K562 (cell line): ENCODE data around the gene CSNK1A1. TPM values are rescaled to one million over a fixed set of nuclear protein-coding genes. Genes with fewer than 3 reads are reported as not detected.

Experiments
- HCFC1 ChIP-seq: IDR thresholded peaks from 2 replicates; pipeline ENCODE4 v1.6.1; 2012; ENCODE audit warnings: low read depth, low read length, improper control_type of control experiment
- PPARD ChIP-seq: fragments of 250-450 bp; sonication (Bioruptor Pico); IDR thresholded peaks from 2 replicates; pipeline ENCODE4 v1.8.0; 2022; ENCODE audit warnings: inconsistent platforms, mild to moderate bottlenecking, moderate library complexity
- ZFPM2 ChIP-seq: fragments of 250-450 bp; sonication (Bioruptor Pico); IDR thresholded peaks from 2 replicates; pipeline ENCODE4 v1.5.1; 2022; ENCODE audit warnings: mild to moderate bottlenecking
- ZNF232 ChIP-seq: sonication (generic); formaldehyde crosslinking; IDR thresholded peaks from 2 replicates; pipeline ENCODE4 v1.8.0; 2022; ENCODE audit warnings: mild to moderate bottlenecking, missing genetic modification reagents
- polyA plus RNA-seq, 8 experiments: library from polyadenylated mRNA; depleted of rRNA in 4 of 8; stranded (reverse) in 5 of 8; unstranded in 3 of 8; fragments of >200 nt; fragmentation: Nextera tagmentation in 2 of 8; fragmentation: Illumina TruSeq in 1 of 8; extraction: Ambion mirVana in 2 of 8; extraction: Trizol in 1 of 8; gene quantifications; 2 replicates each; pipeline versions ENCODE4 v1.2.1 to v1.2.3, GENCODE V29; 2011 to 2014; ENCODE audit warnings: inconsistent platforms in 1 of 8, missing spikeins in 1 of 8
- total RNA-seq, 7 experiments: library from RNA; depleted of rRNA in 6 of 7; stranded (reverse); fragments of >200 nt in 6 of 7; fragmentation: Illumina TruSeq in 2 of 7; extraction: Trizol in 2 of 7; gene quantifications; 2 replicates each; pipeline versions ENCODE4 v1.2.1 to v1.2.3, GENCODE V29; 2011 to 2021; ENCODE audit warnings: low replicate concordance in 1 of 7
- TF ChIP-seq, protein P1 (sequence below): fragments of 450-650 bp; IDR thresholded peaks from 2 replicates; pipeline ENCODE4 v1.6.1; 2016; ENCODE audit warnings: borderline replicate concordance
- TF ChIP-seq, protein P2 (sequence below), 2 experiments: fragments of 450-650 bp; conservative IDR thresholded peaks; 2 replicates each; pipeline ENCODE4 v1.6.1; 2017; ENCODE audit warnings: mild to moderate bottlenecking in 2 of 2, moderate library complexity in 2 of 2
- TF ChIP-seq, protein P3 (sequence below): sonication (generic); formaldehyde crosslinking; IDR thresholded peaks from 2 replicates; pipeline ENCODE4 v1.4.0; 2020; ENCODE audit warnings: mild to moderate bottlenecking, missing genetic modification reagents
- TF ChIP-seq, protein P4 (sequence below), 2 experiments: fragments of 450-650 bp in 1 of 2; sonication (generic) in 1 of 2; formaldehyde crosslinking in 1 of 2; IDR thresholded peaks; 2 replicates each; pipeline versions ENCODE4 v1.7.1 to v1.9.0; 2016 to 2022; ENCODE audit warnings: inconsistent platforms in 1 of 2, mild to moderate bottlenecking in 1 of 2, missing genetic modification reagents in 1 of 2

CSNK1A1 gene
- total and polyA plus RNA-seq, 9 of the 15 experiments (the other 6 are each of a cell fraction or from before 2014, with no cell fraction given) = 49.1 to 196 (median 154) TPM

DNA sequence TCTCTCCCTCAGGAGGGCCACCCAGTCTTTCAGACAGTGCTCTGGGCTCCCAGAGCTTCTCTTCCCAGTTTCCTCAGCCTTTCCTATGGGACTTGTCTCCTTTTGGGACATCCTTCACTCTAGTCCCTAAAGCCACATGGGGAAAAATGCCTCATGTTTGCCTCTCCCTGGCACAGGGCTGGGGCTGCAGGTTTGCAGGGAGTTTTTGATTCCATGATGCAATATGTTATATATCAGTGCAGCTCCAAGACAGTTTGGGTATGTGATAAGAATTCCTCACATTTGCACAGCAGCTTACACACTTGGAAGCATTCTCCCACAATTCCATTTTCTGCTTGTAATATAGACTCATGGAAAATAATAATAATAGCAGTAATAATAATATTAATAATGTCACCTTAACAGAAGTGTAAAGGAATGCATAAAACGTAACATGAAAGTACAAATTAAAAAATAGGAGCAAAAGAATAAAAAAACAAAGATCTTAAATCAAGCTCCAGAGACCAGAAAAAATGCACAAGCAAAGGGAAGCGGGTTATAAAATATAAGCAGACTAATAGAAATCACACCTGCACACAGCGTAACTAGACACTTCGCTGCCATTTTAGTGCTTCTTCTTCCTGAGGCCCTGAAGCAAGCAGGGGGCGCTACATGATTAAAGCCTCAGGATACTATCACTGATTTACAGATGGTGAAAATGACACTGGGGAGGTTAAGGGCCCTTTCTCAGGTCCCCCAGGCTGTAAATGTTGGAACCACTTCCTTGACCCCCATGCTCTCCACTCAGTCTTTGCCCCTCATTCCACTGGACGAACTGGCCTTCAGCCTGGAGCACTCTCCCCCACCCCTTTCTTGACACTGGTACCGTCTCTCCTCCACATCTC, 102.2 kb downstream of the CSNK1A1 start (continued):
- TF ChIP-seq, protein P1, sequence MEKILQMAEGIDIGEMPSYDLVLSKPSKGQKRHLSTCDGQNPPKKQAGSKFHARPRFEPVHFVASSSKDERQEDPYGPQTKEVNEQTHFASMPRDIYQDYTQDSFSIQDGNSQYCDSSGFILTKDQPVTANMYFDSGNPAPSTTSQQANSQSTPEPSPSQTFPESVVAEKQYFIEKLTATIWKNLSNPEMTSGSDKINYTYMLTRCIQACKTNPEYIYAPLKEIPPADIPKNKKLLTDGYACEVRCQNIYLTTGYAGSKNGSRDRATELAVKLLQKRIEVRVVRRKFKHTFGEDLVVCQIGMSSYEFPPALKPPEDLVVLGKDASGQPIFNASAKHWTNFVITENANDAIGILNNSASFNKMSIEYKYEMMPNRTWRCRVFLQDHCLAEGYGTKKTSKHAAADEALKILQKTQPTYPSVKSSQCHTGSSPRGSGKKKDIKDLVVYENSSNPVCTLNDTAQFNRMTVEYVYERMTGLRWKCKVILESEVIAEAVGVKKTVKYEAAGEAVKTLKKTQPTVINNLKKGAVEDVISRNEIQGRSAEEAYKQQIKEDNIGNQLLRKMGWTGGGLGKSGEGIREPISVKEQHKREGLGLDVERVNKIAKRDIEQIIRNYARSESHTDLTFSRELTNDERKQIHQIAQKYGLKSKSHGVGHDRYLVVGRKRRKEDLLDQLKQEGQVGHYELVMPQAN = no peak
- no peak for TF ChIP-seq ZNF232 (CRISPR knock-in tag)
- TF ChIP-seq, protein P2, sequence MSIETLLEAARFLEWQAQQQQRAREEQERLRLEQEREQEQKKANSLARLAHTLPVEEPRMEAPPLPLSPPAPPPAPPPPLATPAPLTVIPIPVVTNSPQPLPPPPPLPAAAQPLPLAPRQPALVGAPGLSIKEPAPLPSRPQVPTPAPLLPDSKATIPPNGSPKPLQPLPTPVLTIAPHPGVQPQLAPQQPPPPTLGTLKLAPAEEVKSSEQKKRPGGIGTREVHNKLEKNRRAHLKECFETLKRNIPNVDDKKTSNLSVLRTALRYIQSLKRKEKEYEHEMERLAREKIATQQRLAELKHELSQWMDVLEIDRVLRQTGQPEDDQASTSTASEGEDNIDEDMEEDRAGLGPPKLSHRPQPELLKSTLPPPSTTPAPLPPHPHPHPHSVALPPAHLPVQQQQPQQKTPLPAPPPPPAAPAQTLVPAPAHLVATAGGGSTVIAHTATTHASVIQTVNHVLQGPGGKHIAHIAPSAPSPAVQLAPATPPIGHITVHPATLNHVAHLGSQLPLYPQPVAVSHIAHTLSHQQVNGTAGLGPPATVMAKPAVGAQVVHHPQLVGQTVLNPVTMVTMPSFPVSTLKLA (conservative IDR thresholded peaks at IDR 0.05) = no peak
- TF ChIP-seq, protein P3, sequence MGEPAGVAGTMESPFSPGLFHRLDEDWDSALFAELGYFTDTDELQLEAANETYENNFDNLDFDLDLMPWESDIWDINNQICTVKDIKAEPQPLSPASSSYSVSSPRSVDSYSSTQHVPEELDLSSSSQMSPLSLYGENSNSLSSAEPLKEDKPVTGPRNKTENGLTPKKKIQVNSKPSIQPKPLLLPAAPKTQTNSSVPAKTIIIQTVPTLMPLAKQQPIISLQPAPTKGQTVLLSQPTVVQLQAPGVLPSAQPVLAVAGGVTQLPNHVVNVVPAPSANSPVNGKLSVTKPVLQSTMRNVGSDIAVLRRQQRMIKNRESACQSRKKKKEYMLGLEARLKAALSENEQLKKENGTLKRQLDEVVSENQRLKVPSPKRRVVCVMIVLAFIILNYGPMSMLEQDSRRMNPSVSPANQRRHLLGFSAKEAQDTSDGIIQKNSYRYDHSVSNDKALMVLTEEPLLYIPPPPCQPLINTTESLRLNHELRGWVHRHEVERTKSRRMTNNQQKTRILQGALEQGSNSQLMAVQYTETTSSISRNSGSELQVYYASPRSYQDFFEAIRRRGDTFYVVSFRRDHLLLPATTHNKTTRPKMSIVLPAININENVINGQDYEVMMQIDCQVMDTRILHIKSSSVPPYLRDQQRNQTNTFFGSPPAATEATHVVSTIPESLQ (CRISPR knock-in tag) = no peak
- TF ChIP-seq ZFPM2 (CRISPR knock-in tag) = no peak
- TF ChIP-seq, protein P4, sequence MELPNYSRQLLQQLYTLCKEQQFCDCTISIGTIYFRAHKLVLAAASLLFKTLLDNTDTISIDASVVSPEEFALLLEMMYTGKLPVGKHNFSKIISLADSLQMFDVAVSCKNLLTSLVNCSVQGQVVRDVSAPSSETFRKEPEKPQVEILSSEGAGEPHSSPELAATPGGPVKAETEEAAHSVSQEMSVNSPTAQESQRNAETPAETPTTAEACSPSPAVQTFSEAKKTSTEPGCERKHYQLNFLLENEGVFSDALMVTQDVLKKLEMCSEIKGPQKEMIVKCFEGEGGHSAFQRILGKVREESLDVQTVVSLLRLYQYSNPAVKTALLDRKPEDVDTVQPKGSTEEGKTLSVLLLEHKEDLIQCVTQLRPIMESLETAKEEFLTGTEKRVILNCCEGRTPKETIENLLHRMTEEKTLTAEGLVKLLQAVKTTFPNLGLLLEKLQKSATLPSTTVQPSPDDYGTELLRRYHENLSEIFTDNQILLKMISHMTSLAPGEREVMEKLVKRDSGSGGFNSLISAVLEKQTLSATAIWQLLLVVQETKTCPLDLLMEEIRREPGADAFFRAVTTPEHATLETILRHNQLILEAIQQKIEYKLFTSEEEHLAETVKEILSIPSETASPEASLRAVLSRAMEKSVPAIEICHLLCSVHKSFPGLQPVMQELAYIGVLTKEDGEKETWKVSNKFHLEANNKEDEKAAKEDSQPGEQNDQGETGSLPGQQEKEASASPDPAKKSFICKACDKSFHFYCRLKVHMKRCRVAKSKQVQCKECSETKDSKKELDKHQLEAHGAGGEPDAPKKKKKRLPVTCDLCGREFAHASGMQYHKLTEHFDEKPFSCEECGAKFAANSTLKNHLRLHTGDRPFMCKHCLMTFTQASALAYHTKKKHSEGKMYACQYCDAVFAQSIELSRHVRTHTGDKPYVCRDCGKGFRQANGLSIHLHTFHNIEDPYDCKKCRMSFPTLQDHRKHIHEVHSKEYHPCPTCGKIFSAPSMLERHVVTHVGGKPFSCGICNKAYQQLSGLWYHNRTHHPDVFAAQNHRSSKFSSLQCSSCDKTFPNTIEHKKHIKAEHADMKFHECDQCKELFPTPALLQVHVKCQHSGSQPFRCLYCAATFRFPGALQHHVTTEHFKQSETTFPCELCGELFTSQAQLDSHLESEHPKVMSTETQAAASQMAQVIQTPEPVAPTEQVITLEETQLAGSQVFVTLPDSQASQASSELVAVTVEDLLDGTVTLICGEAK (IDR thresholded peaks at IDR 0.05) = no peak
- TF ChIP-seq, protein P4 (CRISPR knock-in tag; IDR thresholded peaks at IDR 0.05) = no peak
- TF ChIP-seq PPARD = no peak
- no peak for TF ChIP-seq HCFC1
